Fibroblast of lung (primary cell): ENCODE measurements around the gene HIP1R.

Experiments used
- EZH2 ChIP-seq: IDR thresholded peaks from 2 replicates; pipeline ENCODE4 v1.5.1; 2012; ENCODE audit warnings: low read length, control low read depth, mild to moderate bottlenecking; ENCODE audit errors: missing control alignments
- TF ChIP-seq, protein P1 (sequence below), 2 donors: IDR thresholded peaks in 1 of 2; conservative IDR thresholded peaks in 1 of 2; 1 replicate in 1 of 2; 2 replicates in 1 of 2; pipeline ENCODE4 v1.5.1; 2011 to 2012; ENCODE audit warnings: low read length in 2 of 2, control low read depth in 1 of 2, inconsistent platforms in 1 of 2, low read depth in 1 of 2, mild to moderate bottlenecking in 1 of 2

DNA sequence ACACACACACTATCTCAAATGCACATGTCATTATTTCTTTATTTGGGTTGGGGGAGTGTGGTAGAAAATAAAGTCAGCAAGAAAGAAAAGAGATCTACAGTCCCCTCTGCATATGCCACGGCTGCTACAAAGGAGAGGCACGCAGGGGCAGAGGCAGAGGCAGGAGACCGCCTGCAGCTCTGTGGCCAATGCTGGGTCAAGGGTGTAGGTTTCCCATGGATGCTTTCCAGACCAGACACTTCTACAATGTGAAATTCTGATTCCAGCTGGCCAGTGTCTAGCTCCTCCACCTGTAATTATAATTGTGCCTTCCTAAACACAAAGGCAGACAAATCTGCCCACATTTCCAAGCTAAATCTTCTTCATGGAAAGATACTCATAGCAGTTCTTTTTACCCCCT is 41.5 kb downstream of the HIP1R start:
- TF ChIP-seq, protein P1, sequence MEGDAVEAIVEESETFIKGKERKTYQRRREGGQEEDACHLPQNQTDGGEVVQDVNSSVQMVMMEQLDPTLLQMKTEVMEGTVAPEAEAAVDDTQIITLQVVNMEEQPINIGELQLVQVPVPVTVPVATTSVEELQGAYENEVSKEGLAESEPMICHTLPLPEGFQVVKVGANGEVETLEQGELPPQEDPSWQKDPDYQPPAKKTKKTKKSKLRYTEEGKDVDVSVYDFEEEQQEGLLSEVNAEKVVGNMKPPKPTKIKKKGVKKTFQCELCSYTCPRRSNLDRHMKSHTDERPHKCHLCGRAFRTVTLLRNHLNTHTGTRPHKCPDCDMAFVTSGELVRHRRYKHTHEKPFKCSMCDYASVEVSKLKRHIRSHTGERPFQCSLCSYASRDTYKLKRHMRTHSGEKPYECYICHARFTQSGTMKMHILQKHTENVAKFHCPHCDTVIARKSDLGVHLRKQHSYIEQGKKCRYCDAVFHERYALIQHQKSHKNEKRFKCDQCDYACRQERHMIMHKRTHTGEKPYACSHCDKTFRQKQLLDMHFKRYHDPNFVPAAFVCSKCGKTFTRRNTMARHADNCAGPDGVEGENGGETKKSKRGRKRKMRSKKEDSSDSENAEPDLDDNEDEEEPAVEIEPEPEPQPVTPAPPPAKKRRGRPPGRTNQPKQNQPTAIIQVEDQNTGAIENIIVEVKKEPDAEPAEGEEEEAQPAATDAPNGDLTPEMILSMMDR (conservative IDR thresholded peaks at IDR 0.05 in 1 of 2, IDR thresholded peaks at IDR 0.05 in 1 of 2; ENCODE audit: low read depth in 1 of 2, low read length in 2 of 2) = no peak
- TF ChIP-seq EZH2 = no peak
